DOHH2 (cell line): Measurements from ENCODE around the gene CD79A.

Source experiments
- CTCF ChIP-seq: fragments of 200-600 bp; sonication (generic); IDR thresholded peaks from one replicate; pipeline ENCODE4 v1.5.1; 2014; ENCODE audit warnings: antibody characterized with exemption, mild to moderate bottlenecking, low read depth, low read length; ENCODE audit not compliant: poor library complexity, severe bottlenecking
- EZH2phosphoT487 ChIP-seq: fragments of 200-600 bp; sonication (generic); IDR thresholded peaks from 2 replicates; pipeline ENCODE4 v1.6.1; 2017; ENCODE audit warnings: borderline replicate concordance, mild to moderate bottlenecking, antibody characterized with exemption, low read length, moderate library complexity, mixed read lengths

GRCh38 chr19:41922585-41922984 is 45.5 kb downstream of the CD79A start:
- TF ChIP-seq CTCF = no peak
- TF ChIP-seq EZH2phosphoT487 = no peak
